Pancreas (tissue), 10 donors: ENCODE data around the gene KCNMA1. TPM values are rescaled to one million over a fixed set of nuclear protein-coding genes. Genes with fewer than 3 reads are reported as not detected.

ENCODE experiments used
- ATAC-seq, 4 donors: fragments of 200-7000 bp; cut with Tn5 transposase; one replicate each; pipeline versions ENCODE4 v1.8.0 to v1.9.1; 2020; ENCODE audit warnings: mild to moderate bottlenecking in 4 of 4, moderate library complexity in 4 of 4
- DNase-seq, 6 donors: peaks; one replicate each; pipeline ENCODE4 v3.0.0-alpha.2; 2020
- FAIRE-seq: peaks from 2 replicates; lab custom pipeline; 2012; peaks lifted over from hg19 to GRCh38; lab: Jason Lieb, UNC
- H3K27ac ChIP-seq, 4 donors: fragments of 200-600 bp; sonication (generic); 1 replicate in 3 of 4; 2 replicates in 1 of 4; pipeline versions ENCODE4 v1.5.0 to v1.8.0; 2020
- H3K27me3 ChIP-seq, 4 donors: fragments of 200-600 bp; one replicate each; pipeline ENCODE4 v1.8.0; 2021
- H3K36me3 ChIP-seq, 3 donors: fragments of 200-600 bp; sonication (generic) in 1 of 3; one replicate each; pipeline versions ENCODE4 v1.5.0 to v1.8.0; 2020 to 2021
- H3K4me1 ChIP-seq, 3 donors: fragments of 200-600 bp; one replicate each; pipeline ENCODE4 v1.8.0; 2021
- H3K4me3 ChIP-seq, 4 donors: fragments of 200-600 bp; sonication (generic) in 2 of 4; one replicate each; pipeline versions ENCODE4 v1.5.0 to v1.8.0; 2020 to 2021
- H3K9me3 ChIP-seq, 4 donors: fragments of 200-600 bp; one replicate each; pipeline ENCODE4 v1.8.0; 2021
- WGBS, 2 donors: extraction: QIAGEN DNeasy Blood & Tissue Kit; methylation state at CpG; one replicate each; pipeline ENCODE4 v1.1.7; 2013; 5-methylcytosine and 5-hydroxymethylcytosine counted together
- intact Hi-C, 3 donors: fragments of 100-400 bp; cut with DNase I; formaldehyde crosslinking; loops; one replicate each; pipeline versions ENCODE4 v1.11.1 to v1.14.2; 2022
- polyA plus RNA-seq, 2 donors: library from polyadenylated mRNA; stranded (reverse); fragments of 200-250 nt; gene quantifications; one replicate each; pipeline ENCODE4 v1.2.3, GENCODE V29; 2013
- total RNA-seq, 6 donors: library from RNA; stranded (reverse); fragmentation: NEBNext Ultra II Directional in 4 of 6; extraction: Animal tissue kit (Norgen Biotek cat#: 25700) in 4 of 6; gene quantifications; one replicate each; pipeline versions ENCODE4 v1.2.1 to v1.2.4, GENCODE V29; 2021 to 2023
- TF ChIP-seq, protein P1 (sequence below), 4 donors: fragments of 200-600 bp; sonication (generic) in 3 of 4; IDR thresholded peaks; one replicate each; pipeline versions ENCODE4 v1.5.0 to v1.8.0; 2021; ENCODE audit warnings: antibody characterized with exemption in 4 of 4
- donor health status: healthy with polysubstance abuse.
- donor health status: DM: no; HTN: no; CAD: no; lungs with moderate emphysema.
- donor health status: DM: no; HTN: no; CAD: no.
- donor health status: control.
- donor health status: control.
- donor health status: Bipolar disorder and iron deficiency.
- donor health status: DM: yes; HTN: yes; CAD: no.
- donor health status: DM: no; HTN: no; CAD: no.
- donor health status: DM: no; HTN: no; CAD: no.
- donor health status: DM: yes; HTN: yes; CAD: no.

The KCNMA1 gene
- total and polyA plus RNA-seq, 8 donors, result 3.5 to 19.4 (median 9.3) TPM

DNA sequence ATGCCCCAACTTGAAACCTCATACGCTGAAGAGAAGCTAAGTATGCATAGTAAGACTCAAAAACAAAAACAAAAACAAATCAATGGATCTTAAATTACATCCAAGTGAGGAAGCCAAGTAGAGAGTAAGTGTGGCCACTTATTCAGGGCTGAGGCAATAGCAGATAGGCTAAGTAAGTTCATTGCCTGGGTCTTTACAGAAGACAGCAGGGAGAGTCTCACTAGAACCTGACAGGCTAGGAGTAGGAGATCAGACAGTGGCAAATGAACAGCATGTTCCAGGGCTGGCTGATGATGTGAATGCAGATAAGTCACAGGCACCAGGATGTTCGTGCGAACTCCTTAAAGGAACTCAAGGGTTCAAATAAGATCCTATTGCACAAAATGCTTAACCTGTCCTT, 568.6 kb downstream of the KCNMA1 start:
- DNase-seq (no peak), ATAC-seq (no peak)

DNA sequence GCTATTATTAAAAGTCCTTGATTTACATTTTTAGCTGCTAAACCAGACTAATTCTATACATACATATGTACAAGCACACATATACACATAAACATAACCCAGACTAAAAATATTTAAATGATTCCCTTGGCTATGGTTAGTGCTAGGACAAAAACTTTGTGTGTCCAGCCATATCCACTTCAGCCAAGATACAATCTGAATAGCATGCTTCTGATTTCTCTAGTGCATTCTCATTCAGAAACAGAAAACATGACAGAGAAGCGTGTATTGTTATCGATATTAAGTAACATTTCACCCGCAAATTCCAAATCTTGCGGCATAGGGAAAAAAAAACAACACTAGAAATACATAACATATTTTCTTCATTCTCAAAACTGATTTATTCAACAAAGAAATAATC, 569.3 kb downstream of the KCNMA1 start:
- H3K36me3 ChIP-seq, result no peaks in the 10 kb centered on the region
- intact Hi-C loops, result no loop called here
- WGBS, 2 donors, result 97 to 98% methylated on average over 4 of the region's 4 CpGs
- H3K27me3 ChIP-seq, result no peaks in the 10 kb centered on the region
- H3K27ac ChIP-seq, result no peak overlapping the region
- FAIRE-seq (no peak), ATAC-seq (no peak), DNase-seq (no peak)
- no peaks in the 10 kb centered on the region for H3K9me3 ChIP-seq
- no peaks in the 10 kb centered on the region for H3K4me1 ChIP-seq
- no peak overlapping the region for H3K4me3 ChIP-seq
- TF ChIP-seq, protein P1, sequence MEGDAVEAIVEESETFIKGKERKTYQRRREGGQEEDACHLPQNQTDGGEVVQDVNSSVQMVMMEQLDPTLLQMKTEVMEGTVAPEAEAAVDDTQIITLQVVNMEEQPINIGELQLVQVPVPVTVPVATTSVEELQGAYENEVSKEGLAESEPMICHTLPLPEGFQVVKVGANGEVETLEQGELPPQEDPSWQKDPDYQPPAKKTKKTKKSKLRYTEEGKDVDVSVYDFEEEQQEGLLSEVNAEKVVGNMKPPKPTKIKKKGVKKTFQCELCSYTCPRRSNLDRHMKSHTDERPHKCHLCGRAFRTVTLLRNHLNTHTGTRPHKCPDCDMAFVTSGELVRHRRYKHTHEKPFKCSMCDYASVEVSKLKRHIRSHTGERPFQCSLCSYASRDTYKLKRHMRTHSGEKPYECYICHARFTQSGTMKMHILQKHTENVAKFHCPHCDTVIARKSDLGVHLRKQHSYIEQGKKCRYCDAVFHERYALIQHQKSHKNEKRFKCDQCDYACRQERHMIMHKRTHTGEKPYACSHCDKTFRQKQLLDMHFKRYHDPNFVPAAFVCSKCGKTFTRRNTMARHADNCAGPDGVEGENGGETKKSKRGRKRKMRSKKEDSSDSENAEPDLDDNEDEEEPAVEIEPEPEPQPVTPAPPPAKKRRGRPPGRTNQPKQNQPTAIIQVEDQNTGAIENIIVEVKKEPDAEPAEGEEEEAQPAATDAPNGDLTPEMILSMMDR (IDR thresholded peaks at IDR 0.05), result no peak

More for the DNA sequence above, 568.6 kb downstream of the KCNMA1 start:
- intact Hi-C loops, result no loop called here
- FAIRE-seq, result no peak
- H3K36me3 ChIP-seq, result no peaks in the 10 kb centered on the region
- no peak overlapping the region for H3K27ac ChIP-seq
- no peak overlapping the region for H3K4me3 ChIP-seq
- TF ChIP-seq, protein P1 (IDR thresholded peaks at IDR 0.05), result no peak
- 91% methylated on average over 3 of the region's 3 CpGs for WGBS, 2 donors
- H3K27me3 ChIP-seq, result no peaks in the 10 kb centered on the region
- no peaks in the 10 kb centered on the region for H3K4me1 ChIP-seq
- H3K9me3 ChIP-seq, result no peaks in the 10 kb centered on the region

DNA sequence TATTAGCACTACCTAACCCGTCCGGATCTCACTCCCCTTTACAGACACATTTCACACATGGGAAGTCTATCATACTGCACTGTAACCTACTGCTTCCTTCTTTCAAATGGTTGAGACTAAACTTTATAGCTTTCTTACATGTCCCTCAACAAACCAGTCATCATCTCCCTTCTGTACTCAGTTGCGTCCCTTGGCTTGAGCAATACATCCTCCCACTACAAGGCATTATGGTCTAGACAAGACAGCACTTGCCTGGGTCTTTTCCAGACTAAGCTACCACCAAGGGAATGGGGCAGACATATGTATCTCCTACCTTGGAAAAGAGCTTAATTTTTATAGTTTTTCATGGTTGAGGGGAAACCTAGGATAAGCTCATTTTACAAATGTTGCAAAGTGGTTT, 575.2 kb downstream of the KCNMA1 start:
- Histone ChIP-seq H3K9me3 (no peaks in the 10 kb centered on the region), H3K4me1 (no peaks in the 10 kb centered on the region), H3K27ac (no peak overlapping the region), H3K36me3 (no peaks in the 10 kb centered on the region), H3K4me3 (no peak overlapping the region), H3K27me3 (no peaks in the 10 kb centered on the region)
- TF ChIP-seq, protein P1 (IDR thresholded peaks at IDR 0.05), result no peak
- no peak for DNase-seq
- no peak for ATAC-seq
- WGBS, 2 donors, result 94 to 95% methylated on average over 3 of the region's 3 CpGs
- no peak for FAIRE-seq
- intact Hi-C loops, result no loop called here

DNA sequence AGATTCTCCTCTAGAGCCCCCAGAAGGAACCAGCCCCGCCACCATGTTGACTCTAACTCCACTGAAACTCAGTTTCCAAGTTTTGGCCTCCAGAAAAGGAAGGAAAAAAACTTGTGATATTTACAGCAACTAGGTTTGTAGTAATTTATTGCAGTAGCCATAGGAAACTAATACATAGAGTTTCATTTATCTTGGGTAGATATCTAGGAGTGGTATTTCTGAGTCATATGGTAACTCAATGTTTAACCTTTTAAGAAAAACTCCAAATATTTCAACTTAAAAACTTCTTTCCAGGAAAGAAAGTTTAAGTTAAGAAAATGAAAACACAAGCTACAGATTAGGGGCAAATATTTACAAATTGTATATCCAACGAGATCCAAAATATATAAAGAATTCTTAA, 576.7 kb downstream of the KCNMA1 start:
- H3K9me3 ChIP-seq, result no peaks in the 10 kb centered on the region
- WGBS, 2 donors, result 84 to 90% methylated on average over 2 of the region's 2 CpGs
- H3K4me3 ChIP-seq, result no peak overlapping the region
- DNase-seq (no peak), FAIRE-seq (no peak), ATAC-seq (no peak)
- H3K4me1 ChIP-seq, result no peaks in the 10 kb centered on the region
- no peaks in the 10 kb centered on the region for H3K36me3 ChIP-seq
- intact Hi-C loops, result no loop called here
- H3K27ac ChIP-seq, result no peak overlapping the region
- TF ChIP-seq, protein P1 (IDR thresholded peaks at IDR 0.05), result no peak
- no peaks in the 10 kb centered on the region for H3K27me3 ChIP-seq

DNA sequence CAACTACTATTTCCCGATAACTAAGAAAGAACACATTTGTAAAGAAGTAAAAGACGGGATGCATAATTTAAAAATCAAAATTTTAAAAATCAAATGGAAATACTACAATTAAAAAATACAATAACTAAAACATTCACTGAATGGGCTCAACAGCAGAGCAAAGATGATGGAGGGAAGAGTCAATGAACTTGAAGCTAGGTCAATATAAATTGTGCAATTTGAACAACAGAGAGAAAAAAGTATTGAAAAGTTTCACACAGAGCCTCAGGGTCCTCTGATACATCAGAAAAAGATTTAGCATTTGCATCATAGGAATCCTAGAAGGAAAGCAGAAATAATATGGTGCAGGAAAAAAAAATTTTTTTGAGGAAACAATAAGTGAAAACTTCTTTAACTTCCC, 581.0 kb downstream of the KCNMA1 start:
- no peaks in the 10 kb centered on the region for H3K27me3 ChIP-seq
- no peak for ATAC-seq
- no peaks in the 10 kb centered on the region for H3K9me3 ChIP-seq
- TF ChIP-seq, protein P1 (IDR thresholded peaks at IDR 0.05), result no peak
- FAIRE-seq, result no peak
- no peaks in the 10 kb centered on the region for H3K4me1 ChIP-seq
- 94 to 99% methylated on average over 2 of the region's 2 CpGs for WGBS, 2 donors
- H3K4me3 ChIP-seq, result no peak overlapping the region
- no peak for DNase-seq
- intact Hi-C loops, result no loop called here
- no peak overlapping the region for H3K27ac ChIP-seq
- no peaks in the 10 kb centered on the region for H3K36me3 ChIP-seq
